HG03045 (cell line): ENCODE measurements around the gene PIGL.
"Not testable (repeated sequence)": the region's sequence is repeated elsewhere in the genome, so short reads cannot be mapped to it uniquely, and the experiment has no call there.

Source experiments
- ATAC-seq: cut with Tn5 transposase; IDR thresholded peaks from one replicate; pipeline ENCODE4 v1.9.1; 2021; ENCODE audit warnings: mild to moderate bottlenecking, moderate library complexity; ENCODE audit not compliant: unreplicated experiment

PIGL gene

GRCh38 chr17:16216341-16217001, 539 bp upstream of the PIGL start:
- not testable (repeated sequence) for ATAC-seq

- no peak for ATAC-seq
Measured at GRCh38 chr17:16222406-16222805, 5.4 kb downstream of the PIGL start.

GRCh38 chr17:16229912-16230561, 13.0 kb downstream of the PIGL start:
- ATAC-seq: not testable (repeated sequence)

- no peak for ATAC-seq
Measured at GRCh38 chr17:16232391-16232790, 15.4 kb downstream of the PIGL start.

- no peak for ATAC-seq
Measured at GRCh38 chr17:16239931-16240330, 22.9 kb downstream of the PIGL start.

GRCh38 chr17:16241906-16242399, 24.9 kb downstream of the PIGL start:
- ATAC-seq: no peak

- no peak for ATAC-seq
Measured at GRCh38 chr17:16243385-16243784, 26.4 kb downstream of the PIGL start.

GRCh38 chr17:16243801-16244567, 27.0 kb downstream of the PIGL start:
- no peak for ATAC-seq

- ATAC-seq: no peak
Measured at GRCh38 chr17:16247586-16247984, 30.6 kb downstream of the PIGL start.

- no peak for ATAC-seq
Measured at GRCh38 chr17:16250635-16251034, 33.6 kb downstream of the PIGL start.

- ATAC-seq: no peak
Measured at GRCh38 chr17:16251043-16251442, 34.0 kb downstream of the PIGL start.

- ATAC-seq: no peak
Measured at GRCh38 chr17:16251556-16251955, 34.5 kb downstream of the PIGL start.

GRCh38 chr17:16254773-16255400, 37.9 kb downstream of the PIGL start:
- no peak for ATAC-seq

- ATAC-seq: no peak
Measured at GRCh38 chr17:16255481-16255921, 38.5 kb downstream of the PIGL start.

- ATAC-seq: no peak
Measured at GRCh38 chr17:16258901-16259300, 41.9 kb downstream of the PIGL start.

GRCh38 chr17:16259926-16260325, 42.9 kb downstream of the PIGL start:
- no peak for ATAC-seq

- ATAC-seq: no peak
Measured at GRCh38 chr17:16261049-16261448, 44.0 kb downstream of the PIGL start.

- ATAC-seq: no peak
Measured at GRCh38 chr17:16262201-16262600, 45.2 kb downstream of the PIGL start.

GRCh38 chr17:16267174-16267573, 50.2 kb downstream of the PIGL start:
- ATAC-seq: no peak

GRCh38 chr17:16269658-16270057, 52.6 kb downstream of the PIGL start:
- no peak for ATAC-seq

- ATAC-seq: no peak
Measured at GRCh38 chr17:16272111-16272840, 55.3 kb downstream of the PIGL start.
